ENCODE data around the gene CDH13. TPM values are rescaled to one million over a fixed set of nuclear protein-coding genes. Genes with fewer than 3 reads are reported as not detected.

Gene CDH13
- total and polyA plus RNA-seq, 2 of the 8 experiments (the other 6 are each of a cell fraction or from before 2014, with no cell fraction given) = 2.3 to 2.4 TPM

GRCh38 chr16:83066881-83067280 is 440.1 kb downstream of the CDH13 start (continued):
- TF ChIP-seq BACH1 (IDR thresholded peaks at IDR 0.05; ENCODE audit: low read length) (no peak), CBX8 (IDR thresholded peaks at IDR 0.05; ENCODE audit: borderline replicate concordance, low read depth, low read length) (no peak), RNF2 (IDR thresholded peaks at IDR 0.05; ENCODE audit: borderline replicate concordance, low read depth, low read length, missing control alignments, poor library complexity, severe bottlenecking) (no peak), SRF (IDR thresholded peaks at IDR 0.05; ENCODE audit: low read depth, low read length) (no peak), GTF2F1 (IDR thresholded peaks at IDR 0.05; ENCODE audit: borderline replicate concordance, low read depth, low read length) (no peak), EZH2 (IDR thresholded peaks at IDR 0.05; ENCODE audit: low read depth, low read length, severe bottlenecking) (no peak), TAF1 (IDR thresholded peaks at IDR 0.05; ENCODE audit: low read depth, low read length) (no peak), JUN (IDR thresholded peaks at IDR 0.05; ENCODE audit: low read depth, low read length) (no peak), TCF12 (IDR thresholded peaks at IDR 0.05; ENCODE audit: low read depth, low read length) (no peak)
